NCI-H146 treated with DMSO at 0.1 percent for 48 hours (cell line): ENCODE measurements around the gene KLHL17.

ENCODE experiments used
- DNase-seq: peaks from one replicate; lab custom pipeline; 2025; ENCODE audit not compliant: unreplicated experiment; lab: John Stamatoyannopoulos, UW

Gene KLHL17

GRCh38 chr1:960363-961131 lies at the start of gene KLHL17:
Gene KLHL17, plus strand, starts transcription at chr1:960584. Its CDS starts 110 bp downstream, at chr1:960694.
- DNase-seq, result no peak

DNA sequence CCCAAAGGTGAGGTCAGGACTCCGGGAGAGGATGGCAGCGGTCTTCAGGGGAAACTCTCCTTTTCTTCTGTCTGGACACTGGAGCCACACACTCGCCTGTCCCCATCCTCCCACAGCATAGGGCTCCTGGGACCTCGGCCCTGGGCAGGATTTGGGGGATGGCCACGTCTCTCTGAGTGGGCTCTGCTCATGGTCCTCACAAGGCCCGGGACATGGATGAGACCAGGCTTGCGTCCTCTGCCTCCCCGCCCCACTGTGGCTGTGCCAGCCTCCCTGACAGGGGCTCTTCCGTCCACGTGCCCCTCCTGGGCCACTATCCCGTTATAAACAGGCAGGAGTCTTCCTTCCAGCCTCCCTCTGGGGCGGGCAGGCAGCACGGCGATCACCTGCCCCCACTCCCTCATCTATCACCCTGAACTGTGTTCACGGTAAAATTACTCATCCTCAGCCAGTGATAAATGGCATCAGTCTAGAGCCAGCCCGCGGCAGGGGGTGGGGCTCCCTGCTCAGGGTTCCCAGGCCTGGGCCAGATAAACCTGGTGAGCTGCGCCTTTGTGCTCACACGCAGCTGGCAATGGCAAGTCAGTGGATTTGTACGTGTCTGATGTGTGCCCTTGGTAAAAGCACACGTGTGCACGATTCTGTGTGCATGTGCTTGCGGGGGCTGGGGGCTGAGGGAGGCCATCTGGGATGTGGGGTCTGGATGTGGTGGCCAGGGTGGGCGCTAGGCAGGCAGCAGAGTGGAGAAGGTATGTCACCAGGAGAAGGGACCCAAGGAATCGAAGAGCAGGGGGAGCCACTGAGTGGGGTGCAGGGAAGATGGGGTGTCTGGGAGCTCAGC lies 49.3 kb upstream of the KLHL17 start:
- DNase-seq, result peak; percentile 10

DNA sequence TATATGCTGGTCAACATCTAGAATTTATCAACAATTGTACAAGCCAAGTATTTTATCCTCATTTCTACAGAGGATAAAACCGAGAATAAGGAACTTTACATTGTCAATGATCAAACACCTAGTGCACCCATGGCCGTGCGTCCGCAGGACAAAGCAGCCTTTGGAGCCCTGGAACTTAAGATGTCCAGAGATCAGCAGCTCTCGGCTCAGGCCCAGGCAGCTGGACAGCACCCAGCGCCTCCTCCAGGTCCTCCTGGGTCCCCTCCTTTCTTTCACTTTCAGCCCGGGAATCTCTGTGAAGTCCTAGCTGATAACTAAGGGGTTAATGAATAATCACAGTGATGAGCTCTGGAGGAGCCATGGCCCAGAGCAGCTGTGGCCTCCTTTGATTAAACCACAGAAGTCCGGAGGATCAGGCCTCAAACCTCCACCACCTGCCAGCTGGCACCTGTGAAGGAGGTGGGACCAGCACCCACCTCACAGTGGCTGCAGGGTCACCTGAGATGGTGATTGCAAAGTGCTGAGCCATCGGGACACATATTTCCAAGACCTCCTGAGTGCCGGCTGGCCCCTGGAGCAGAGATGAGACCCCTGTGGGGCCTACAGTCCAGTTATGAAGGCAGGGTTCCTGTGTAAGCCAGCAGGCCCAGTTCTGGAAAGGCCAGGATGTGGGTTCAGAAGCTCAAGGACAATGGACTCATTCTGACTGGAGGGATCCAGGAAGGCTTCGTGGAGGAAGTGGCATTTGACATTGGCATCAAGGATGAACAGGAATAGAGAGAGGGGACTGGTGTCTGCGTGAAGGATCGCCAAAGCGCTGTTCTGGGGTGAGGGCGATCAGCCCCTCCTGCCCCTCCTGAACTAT lies 48.3 kb upstream of the KLHL17 start:
- no peak for DNase-seq

DNA sequence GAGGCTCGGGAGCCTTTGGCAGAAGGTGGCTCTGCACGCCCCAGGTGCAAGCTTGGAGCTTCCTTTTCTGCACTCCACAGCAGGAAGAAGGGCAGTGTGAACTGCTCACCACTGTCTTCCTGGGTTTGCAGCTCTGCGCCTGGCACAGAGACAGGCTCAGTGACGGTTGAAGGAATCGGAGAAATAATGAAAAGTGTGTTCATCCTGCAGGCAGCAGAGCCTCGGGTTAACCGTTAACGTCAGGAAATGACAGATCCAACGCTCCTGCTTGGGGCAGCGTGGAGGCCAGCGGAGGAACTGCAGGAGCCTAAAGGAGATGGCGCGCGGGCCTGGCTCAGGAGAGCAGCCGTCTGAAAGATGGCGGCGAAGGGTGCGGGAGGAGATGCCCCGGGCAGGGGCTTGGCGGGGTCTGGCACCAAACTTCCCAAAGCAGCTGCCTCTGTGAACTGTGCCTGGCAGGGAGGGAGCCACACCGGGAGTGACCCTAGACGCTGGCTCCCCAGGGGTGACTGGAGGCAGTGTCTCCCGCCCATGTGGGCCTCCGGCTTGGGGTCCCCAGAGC lies 47.6 kb upstream of the KLHL17 start:
- DNase-seq, result no peak

- DNase-seq, result no peak
Measured at GRCh38 chr1:913491-914130, 46.8 kb upstream of the KLHL17 start.

DNA sequence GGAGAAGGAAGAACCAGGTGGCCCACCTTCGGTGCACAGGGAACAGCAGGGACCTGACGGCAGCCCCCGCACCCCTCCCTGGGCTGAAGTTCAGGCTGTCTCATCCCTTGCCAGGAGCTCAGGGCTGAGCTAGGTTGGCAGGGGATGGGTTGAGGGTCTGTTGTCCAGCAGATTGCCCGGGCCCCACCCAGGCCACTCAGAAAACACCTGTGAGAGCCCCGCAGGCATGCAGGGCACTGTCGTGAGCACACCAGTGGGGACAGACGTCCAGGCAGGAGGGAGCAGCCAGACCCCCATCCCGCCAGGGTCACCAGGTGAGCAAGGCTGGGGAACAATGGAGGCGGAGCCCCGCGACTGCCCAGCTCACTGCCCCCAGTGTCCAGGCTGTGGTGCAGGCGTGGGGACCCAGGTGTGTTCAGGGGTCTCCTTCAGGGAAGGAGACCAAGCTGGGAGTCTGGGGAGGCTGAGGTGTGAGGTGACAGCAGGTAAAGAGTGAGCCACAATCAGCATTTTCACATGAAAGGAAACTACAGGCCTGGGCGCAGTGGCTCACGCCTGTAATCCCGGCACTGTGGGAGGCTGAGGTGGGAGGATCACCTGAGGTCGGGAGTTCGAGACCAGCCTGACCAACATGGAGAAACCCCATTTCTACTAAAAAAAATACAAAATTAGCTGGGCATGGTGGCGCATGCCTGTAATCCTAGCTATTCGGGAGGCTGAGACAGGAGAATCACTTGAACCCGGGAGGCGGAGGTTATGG lies 46.1 kb upstream of the KLHL17 start:
- DNase-seq, result no peak

- DNase-seq, result no peak
Measured at GRCh38 chr1:914891-915280, 45.5 kb upstream of the KLHL17 start.

- DNase-seq, result no peak
Measured at GRCh38 chr1:915295-916172, 44.9 kb upstream of the KLHL17 start.

DNA sequence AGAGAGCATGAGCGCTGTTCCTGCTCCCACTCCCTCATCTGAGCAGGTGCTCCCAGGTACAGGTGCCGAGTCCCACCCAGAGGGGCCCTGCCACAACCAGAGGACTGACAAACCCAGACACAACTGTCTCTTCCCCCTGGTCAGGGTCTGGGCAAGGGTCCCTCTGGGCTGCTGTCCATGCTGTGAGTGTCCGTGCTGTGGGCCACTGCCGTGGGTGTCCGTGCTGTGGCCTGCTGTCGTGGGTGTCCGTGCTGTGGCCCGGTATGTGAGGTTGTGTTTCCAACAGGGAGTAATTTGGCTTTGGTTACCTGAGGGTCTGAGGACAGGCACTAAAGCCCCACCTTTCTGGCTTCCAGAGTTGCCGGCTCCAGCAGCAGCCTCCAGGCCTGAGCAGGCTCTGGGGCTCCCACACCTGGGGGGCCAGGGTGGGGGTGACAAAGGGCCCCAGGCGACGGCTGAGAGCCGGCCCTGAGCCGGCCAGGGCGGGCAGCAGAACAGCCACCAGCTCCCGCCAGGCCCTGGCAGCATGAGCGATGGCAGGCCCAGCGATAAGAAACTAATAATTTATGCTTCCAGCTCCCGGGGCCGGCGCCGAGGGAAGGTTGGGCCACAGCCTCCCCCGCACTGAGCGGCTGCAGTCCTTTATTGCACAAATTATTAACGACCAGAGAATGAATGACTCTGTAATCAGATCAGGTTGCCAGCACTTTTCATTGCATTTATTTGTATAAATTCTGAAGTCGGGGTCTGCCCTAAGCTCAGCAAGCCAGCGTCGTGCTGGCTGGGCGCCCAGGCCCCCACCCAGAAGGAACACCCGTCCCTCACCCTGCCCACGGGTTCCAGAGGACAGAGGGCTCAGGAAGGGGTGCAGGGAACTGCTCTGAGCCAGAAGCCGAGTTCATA lies 44.0 kb upstream of the KLHL17 start:
- no peak for DNase-seq

GRCh38 chr1:917076-917459 lies 43.3 kb upstream of the KLHL17 start:
- no peak for DNase-seq

DNA sequence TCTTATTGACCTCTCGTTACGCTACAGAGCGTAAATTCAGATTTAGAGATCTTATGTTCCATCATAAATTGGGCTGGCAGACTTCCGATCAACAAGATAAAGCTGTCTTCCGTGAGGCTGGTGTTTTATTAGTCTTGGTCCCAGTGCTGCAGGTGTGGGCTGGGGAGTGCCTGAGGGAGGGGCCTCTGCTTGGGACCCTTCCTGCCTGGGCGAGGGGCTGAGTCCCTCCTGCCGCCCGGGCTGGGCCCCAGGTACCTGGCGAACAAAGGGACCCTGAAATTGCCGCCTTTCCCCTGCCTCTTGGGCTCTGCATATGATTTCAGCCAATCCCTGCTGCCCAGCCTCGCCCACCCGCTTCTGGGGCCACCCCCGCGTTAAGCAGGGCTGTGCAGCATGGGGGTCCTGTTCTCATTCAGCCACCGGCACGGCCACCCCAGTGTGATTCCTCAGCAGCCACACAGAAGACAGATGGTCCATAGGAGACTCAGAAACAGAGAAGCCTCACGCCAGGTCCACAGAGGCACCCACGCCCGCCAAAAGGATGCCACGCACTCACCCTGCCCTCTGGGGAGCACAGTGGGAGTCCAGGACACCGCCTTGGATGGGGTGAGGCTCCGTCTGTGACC lies 42.8 kb upstream of the KLHL17 start:
- no peak for DNase-seq

DNA sequence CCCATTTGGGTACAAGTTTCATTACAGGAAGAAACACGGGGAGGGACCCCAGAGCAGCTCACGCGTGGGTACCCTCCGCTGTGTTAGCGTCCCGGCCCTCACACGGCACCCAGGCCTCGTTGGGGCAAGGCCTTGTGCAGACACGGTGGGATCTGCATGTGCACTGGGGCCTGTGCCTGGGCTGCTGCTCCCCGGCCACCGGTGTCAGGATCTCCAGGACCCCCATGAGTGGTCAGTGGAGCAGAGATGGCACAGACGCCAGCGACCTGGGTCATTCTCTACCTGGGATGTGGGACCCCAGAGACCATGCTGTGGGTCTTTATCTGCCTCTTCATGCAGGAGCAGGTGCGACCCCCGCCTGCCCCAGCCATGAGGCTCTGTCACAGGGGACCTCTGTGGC lies 42.0 kb upstream of the KLHL17 start:
- no peak for DNase-seq

DNA sequence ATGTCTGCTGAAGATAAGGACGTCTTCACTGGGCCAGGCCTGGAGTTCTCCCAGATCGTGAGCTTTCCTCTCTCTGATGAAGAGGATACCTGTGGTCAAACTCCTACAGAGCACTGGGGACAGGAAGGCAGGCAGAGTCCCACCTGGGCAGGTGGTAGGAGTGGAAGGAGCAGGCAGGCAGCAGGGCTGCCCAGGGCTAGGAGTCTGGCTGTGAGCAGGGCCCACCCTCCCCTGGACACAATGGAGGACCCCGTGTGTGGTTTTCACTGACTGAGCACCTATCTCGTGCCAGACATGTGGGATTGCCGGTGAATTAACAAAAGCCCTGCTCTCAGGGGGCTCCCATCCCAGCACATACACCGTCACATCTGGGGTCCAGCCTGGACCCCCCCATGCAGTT lies 41.5 kb upstream of the KLHL17 start:
- no peak for DNase-seq

GRCh38 chr1:919271-919872 lies 41.0 kb upstream of the KLHL17 start:
- DNase-seq, result no peak

DNA sequence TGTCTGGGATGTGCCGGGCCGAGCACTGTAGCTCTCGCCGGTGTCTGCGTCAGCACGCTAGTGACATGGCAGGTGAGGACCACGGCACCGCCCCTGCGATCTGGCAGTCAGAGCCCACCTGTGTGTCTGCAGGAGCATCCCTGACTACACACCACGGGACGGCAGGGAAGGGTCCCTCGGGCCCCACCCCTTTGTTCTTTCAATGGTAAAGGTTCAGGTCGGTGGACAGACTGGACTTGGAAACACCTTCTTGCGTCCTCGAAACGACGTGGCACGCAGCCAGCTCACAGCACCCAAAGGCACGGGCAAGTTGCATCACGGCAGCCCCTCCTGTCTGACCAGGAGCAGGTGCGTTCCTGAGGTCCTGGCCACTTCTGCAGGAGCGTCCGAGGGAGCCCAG lies 40.4 kb upstream of the KLHL17 start:
- DNase-seq, result no peak

GRCh38 chr1:920521-920920 lies 39.9 kb upstream of the KLHL17 start:
- DNase-seq, result no peak
